NK-92 treated with Interleukin-12 subunit alpha and Interleukin-12 subunit beta, amount 100 ng/mL, for 24 hours (cell line): ENCODE data around the gene SARDH.

Experiments
- DNase-seq: peaks from one replicate; lab custom pipeline; 2025; lab: John Stamatoyannopoulos, UW

The SARDH gene

GRCh38 chr9:133737774-133738639 is at the start of gene SARDH:
TSS of gene SARDH (minus strand) at chr9:133738352. CDS start at chr9:133734173, 4,179 bp downstream.
- DNase-seq, result no peak

- no peak for DNase-seq
Measured at GRCh38 chr9:133787754-133788025, 49.5 kb upstream of the SARDH start.

- DNase-seq, result no peak
Measured at GRCh38 chr9:133786907-133787753, 49.0 kb upstream of the SARDH start.

GRCh38 chr9:133786371-133786753 is 48.2 kb upstream of the SARDH start:
- no peak for DNase-seq

- DNase-seq, result no peak
Measured at GRCh38 chr9:133785753-133786370, 47.7 kb upstream of the SARDH start.

- DNase-seq, result no peak
Measured at GRCh38 chr9:133784731-133785561, 46.8 kb upstream of the SARDH start.

- no peak for DNase-seq
Measured at GRCh38 chr9:133783331-133783731, 45.2 kb upstream of the SARDH start.

- peak; percentile 22 for DNase-seq
Measured at GRCh38 chr9:133782157-133783130, 44.3 kb upstream of the SARDH start.

GRCh38 chr9:133781828-133782135 is 43.6 kb upstream of the SARDH start:
- DNase-seq, result no peak

GRCh38 chr9:133780962-133781827 is 43.0 kb upstream of the SARDH start:
- no peak for DNase-seq

- DNase-seq, result no peak
Measured at GRCh38 chr9:133780404-133780945, 42.3 kb upstream of the SARDH start.

GRCh38 chr9:133779516-133780403 is 41.6 kb upstream of the SARDH start:
- no peak for DNase-seq

GRCh38 chr9:133779081-133779480 is 40.9 kb upstream of the SARDH start:
- no peak for DNase-seq

- DNase-seq, result no peak
Measured at GRCh38 chr9:133778336-133779013, 40.3 kb upstream of the SARDH start.

- DNase-seq, result no peak
Measured at GRCh38 chr9:133777871-133778270, 39.7 kb upstream of the SARDH start.

GRCh38 chr9:133777068-133777791 is 39.1 kb upstream of the SARDH start:
- DNase-seq, result no peak
